Common myeloid progenitor, CD34-positive (primary cell): ENCODE data around the gene ACOT13.
"Not testable (repeated sequence)": the region's sequence is repeated elsewhere in the genome, so short reads cannot be mapped to it uniquely, and the experiment has no call there.

Source experiments
- CTCF ChIA-PET: fragments of 350-600 bp; sonication (Branson Sonifier 250); formaldehyde crosslinking; loops from one replicate; lab custom pipeline; 2021; ENCODE audit warnings: antibody characterized with exemption; lab: Charles Lee
- POLR2A ChIA-PET: fragments of 350-600 bp; sonication (Branson Sonifier 250); formaldehyde crosslinking; loops from one replicate; lab custom pipeline; 2021; ENCODE audit warnings: antibody characterized with exemption; lab: Charles Lee
- DNase-seq, 3 donors: peaks; one replicate each; pipeline versions ENCODE4 v3.0.0 to v3.0.0-alpha.2; 2013
- H3K27ac ChIP-seq, 2 experiments: 1 replicate in 1 of 2; 2 replicates in 1 of 2; pipeline ENCODE4 v1.7.0; 2013; ENCODE audit warnings: inconsistent platforms in 2 of 2, low read length in 2 of 2, mild to moderate bottlenecking in 2 of 2, low read depth in 1 of 2, moderate library complexity in 1 of 2; ENCODE audit not compliant: severe bottlenecking in 2 of 2, insufficient read depth in 1 of 2, poor library complexity in 1 of 2
- H3K27me3 ChIP-seq, 5 experiments: replicated peaks in 2 of 5; 1 replicate in 3 of 5; 2 replicates in 2 of 5; pipeline versions ENCODE4 v1.6.1 to v1.7.0; 2013; ENCODE audit warnings: low read length in 4 of 5, mild to moderate bottlenecking in 2 of 5, moderate library complexity in 2 of 5, inconsistent platforms in 1 of 5; ENCODE audit not compliant: insufficient read depth in 5 of 5, control insufficient read depth in 4 of 5
- H3K36me3 ChIP-seq, 4 experiments: 1 replicate in 2 of 4; 2 replicates in 2 of 4; pipeline versions ENCODE4 v1.6.1 to v1.7.0; 2013; ENCODE audit warnings: low read length in 3 of 4, control low read depth in 1 of 4, mild to moderate bottlenecking in 1 of 4; ENCODE audit not compliant: control insufficient read depth in 4 of 4, insufficient read depth in 4 of 4
- H3K4me1 ChIP-seq, 4 experiments: 1 replicate in 3 of 4; 2 replicates in 1 of 4; pipeline versions ENCODE4 v1.6.1 to v1.7.1; 2013; ENCODE audit warnings: low read length in 3 of 4, mild to moderate bottlenecking in 3 of 4, control low read depth in 1 of 4, inconsistent platforms in 1 of 4, moderate library complexity in 1 of 4; ENCODE audit not compliant: control insufficient read depth in 4 of 4, insufficient read depth in 4 of 4; ENCODE audit errors: control extremely low read depth in 1 of 4
- H3K4me3 ChIP-seq, 7 experiments: 1 replicate in 4 of 7; 2 replicates in 3 of 7; pipeline versions ENCODE4 v1.5.1 to v1.7.0; 2013; ENCODE audit warnings: mild to moderate bottlenecking in 7 of 7, low read length in 6 of 7, moderate library complexity in 6 of 7, inconsistent platforms in 2 of 7, low read depth in 2 of 7, control low read depth in 1 of 7; ENCODE audit not compliant: insufficient read depth in 4 of 7, control insufficient read depth in 1 of 7; ENCODE audit errors: extremely low read depth in 1 of 7
- H3K9me3 ChIP-seq, 5 experiments: 1 replicate in 4 of 5; 2 replicates in 1 of 5; pipeline versions ENCODE4 v1.6.1 to v1.7.1; 2013; ENCODE audit warnings: low read length in 4 of 5, mild to moderate bottlenecking in 2 of 5, inconsistent platforms in 1 of 5, low read depth in 1 of 5, moderate library complexity in 1 of 5; ENCODE audit not compliant: control insufficient read depth in 4 of 5, insufficient read depth in 2 of 5; ENCODE audit errors: control extremely low read depth in 1 of 5
- WGBS: methylation state at CpG from one replicate; pipeline ENCODE4 v1.1.5; 2013; ENCODE audit not compliant: insufficient coverage; 5-methylcytosine and 5-hydroxymethylcytosine counted together

Gene ACOT13

DNA sequence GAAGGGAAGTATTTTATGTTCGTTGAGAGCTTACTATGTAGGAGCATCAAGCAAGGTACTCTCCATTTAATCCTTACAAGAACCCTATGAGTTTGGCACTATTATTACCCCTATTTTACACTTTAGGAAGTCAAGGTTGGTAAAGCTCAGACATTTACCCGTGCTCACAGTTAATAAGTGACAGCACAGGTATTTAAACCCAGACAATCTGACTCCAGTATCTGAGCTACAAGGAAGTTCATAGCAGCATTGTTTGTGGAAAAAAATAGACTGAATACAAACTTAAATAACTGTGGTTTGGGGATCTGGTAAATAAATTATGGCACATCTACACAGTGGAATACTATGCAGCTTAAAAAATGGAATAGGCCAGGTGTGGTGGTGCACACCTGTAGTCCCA, 86.7 kb downstream of the ACOT13 start:
- Histone ChIP-seq H3K4me3 (no peak overlapping the region), H3K27me3 (no peaks in the 10 kb centered on the region), H3K36me3 (no peaks in the 10 kb centered on the region), H3K4me1 (peaks cover 0 to 7% (median 3%) of the 10 kb centered on the region in 4 experiments), H3K9me3 (no peaks in the 10 kb centered on the region), H3K27ac (no peak overlapping the region)
- 100% methylated on average over 1 of the region's 2 CpGs for WGBS
- DNase-seq, result no peak
- CTCF ChIA-PET, result interaction anchor here (0.8 to 1.7 kb wide), 4 partner anchors 9 to 22 kb away, joined by 3 to 4 read pairs (median 4); partner anchors contain the start of gene GMNN
- POLR2A ChIA-PET, result no interaction called here

DNA sequence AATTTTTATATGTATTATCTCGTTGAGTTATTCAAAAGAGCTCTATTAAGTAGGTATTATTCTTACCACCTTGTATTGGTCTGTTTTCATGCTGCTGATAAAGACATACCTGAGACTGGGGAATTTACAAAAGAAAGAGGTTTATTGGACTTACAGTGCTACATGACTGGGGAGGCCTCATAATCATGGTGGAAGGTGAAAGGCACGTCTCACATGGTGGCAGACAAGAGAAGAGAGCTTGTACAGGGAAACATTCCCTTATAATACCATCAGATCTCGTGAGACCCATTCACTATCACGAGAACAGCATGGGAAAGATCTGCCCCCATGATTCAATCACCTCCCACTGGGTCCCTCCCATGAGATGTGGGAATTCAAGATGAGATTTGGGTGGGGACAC, 87.5 kb downstream of the ACOT13 start:
- H3K4me3 ChIP-seq, POLR2A ChIA-PET, H3K27ac ChIP-seq, H3K9me3 ChIP-seq, H3K36me3 ChIP-seq, H3K4me1 ChIP-seq, H3K27me3 ChIP-seq, DNase-seq: not testable (repeated sequence)
- WGBS, result no CpG with 5 or more reads among the region's 4 CpGs
- CTCF ChIA-PET, result interaction anchor here (1.0 to 1.7 kb wide), 2 partner anchors 10 to 21 kb away, joined by 4 read pairs; partner anchors contain the start of gene GMNN
